ENCODE data around the gene GRM1.

Gene GRM1

GRCh38 chr6:146110990-146111389, 82.1 kb downstream of the GRM1 start:
- TF ChIP-seq CTCF (IDR thresholded peaks at IDR 0.05; ENCODE audit: insufficient read depth, low read depth, low read length, missing control alignments) = no peak
- H3K4me3 ChIP-seq (ENCODE audit: low read length) = no peak overlapping the region
- DNase-seq (ENCODE audit: low read depth) = no peak

DNA sequence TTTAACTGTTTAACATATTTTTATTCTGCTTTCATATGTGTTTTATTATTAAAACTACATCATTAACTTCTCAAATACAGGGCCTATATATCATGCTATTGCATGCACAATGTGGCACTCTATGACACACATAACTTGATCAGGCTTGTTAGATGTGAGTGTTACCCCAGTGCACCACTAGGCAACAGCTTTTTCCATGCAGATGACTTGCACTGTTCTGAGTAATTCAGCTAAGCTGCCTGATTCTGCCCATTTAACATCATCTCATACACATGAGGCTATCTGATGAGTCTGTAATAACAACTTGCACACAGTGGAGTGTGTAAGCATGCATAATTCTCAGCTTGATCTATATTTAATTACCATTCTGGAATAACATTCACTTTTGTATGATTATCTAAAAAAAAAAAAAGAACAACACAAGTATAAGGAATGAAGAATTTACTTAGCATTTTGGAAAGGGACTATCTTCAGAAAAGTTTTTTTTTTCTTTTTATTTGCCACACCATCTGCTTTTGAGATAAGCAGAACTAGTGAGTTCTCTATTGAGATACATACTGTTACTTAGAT, 83.1 kb downstream of the GRM1 start:
- H3K4me3 ChIP-seq (ENCODE audit: low read length) = no peak overlapping the region
- peak; percentile 91 for DNase-seq (ENCODE audit: low read depth)
- TF ChIP-seq CTCF (IDR thresholded peaks at IDR 0.05; ENCODE audit: insufficient read depth, low read depth, low read length, missing control alignments) = peak; percentile 51

- H3K4me3 ChIP-seq (ENCODE audit: low read length) = no peak overlapping the region
- no peak for TF ChIP-seq CTCF (IDR thresholded peaks at IDR 0.05; ENCODE audit: insufficient read depth, low read depth, low read length, missing control alignments)
- DNase-seq (ENCODE audit: low read depth) = no peak
Measured at GRCh38 chr6:146113084-146113623, 84.3 kb downstream of the GRM1 start.

DNA sequence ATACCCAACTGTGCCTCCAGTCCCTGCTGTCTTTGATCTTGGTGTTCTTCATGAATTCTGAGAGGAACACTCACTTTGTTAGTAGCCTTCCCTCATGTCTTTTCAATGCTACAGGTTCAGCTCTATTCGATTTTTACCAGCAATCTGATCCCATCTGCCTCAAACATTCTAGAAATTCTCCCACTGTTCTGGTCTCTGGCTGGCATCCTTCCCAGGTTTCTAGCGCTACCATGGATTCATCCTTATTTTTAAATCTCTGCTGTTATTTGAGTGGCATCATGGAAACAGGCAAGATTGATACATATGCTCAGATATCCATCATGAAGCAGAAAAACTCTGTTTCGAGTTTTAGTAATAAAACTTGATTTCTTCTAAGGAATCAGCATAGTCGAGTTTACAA, 94.8 kb downstream of the GRM1 start:
- no peak for TF ChIP-seq CTCF (IDR thresholded peaks at IDR 0.05; ENCODE audit: insufficient read depth, low read depth, low read length, missing control alignments)
- no peak overlapping the region for H3K4me3 ChIP-seq (ENCODE audit: low read length)
- no peak for DNase-seq (ENCODE audit: low read depth)

DNA sequence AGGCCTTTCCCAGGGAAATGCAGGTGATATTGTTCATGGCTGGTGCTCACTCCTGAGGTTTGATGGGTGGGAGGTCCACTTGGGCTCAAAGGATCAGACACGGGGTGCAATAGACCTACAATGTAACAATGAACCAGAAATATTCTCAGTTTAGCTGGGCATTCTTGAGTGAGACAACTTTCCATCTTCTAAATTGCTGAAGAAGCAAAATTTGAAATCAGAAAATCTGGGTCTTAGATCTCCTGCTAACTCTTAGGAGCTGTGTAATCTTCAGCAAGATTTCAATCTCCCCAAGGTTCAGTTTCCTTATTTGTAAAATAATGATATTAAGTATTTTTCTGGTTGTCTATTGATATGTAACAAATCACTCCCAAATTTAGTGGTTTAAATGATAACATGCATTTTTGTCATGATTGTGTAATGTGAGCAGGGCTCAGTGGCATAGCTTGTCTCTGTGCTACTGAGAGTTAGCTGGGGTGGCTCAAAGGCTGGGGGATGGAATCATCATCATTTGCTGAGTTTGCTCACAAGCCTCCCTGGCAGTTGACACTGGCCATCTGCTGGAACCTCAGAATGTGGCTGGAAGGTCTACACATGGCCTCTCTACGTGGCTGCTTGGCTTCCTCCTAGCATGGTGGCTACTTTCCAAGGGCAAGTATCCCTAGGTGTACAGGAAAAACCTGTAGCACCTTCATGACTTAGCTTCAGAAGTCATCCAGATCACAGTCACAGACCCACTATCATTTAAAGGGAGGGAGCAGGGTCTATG, 98.8 kb downstream of the GRM1 start:
- no peak for TF ChIP-seq CTCF (IDR thresholded peaks at IDR 0.05; ENCODE audit: insufficient read depth, low read depth, low read length, missing control alignments)
- H3K4me3 ChIP-seq (ENCODE audit: low read length) = no peak overlapping the region
- DNase-seq (ENCODE audit: low read depth) = no peak

GRCh38 chr6:146133866-146134265, 105.0 kb downstream of the GRM1 start:
- no peak for DNase-seq (ENCODE audit: low read depth)
- no peak for TF ChIP-seq CTCF (IDR thresholded peaks at IDR 0.05; ENCODE audit: insufficient read depth, low read depth, low read length, missing control alignments)
- H3K4me3 ChIP-seq (ENCODE audit: low read length) = no peak overlapping the region
